ENCODE data around the gene SLC25A13.
"Not testable (repeated sequence)": the region's sequence is repeated elsewhere in the genome, so short reads cannot be mapped to it uniquely, and the experiment has no call there.

Gene SLC25A13

DNA sequence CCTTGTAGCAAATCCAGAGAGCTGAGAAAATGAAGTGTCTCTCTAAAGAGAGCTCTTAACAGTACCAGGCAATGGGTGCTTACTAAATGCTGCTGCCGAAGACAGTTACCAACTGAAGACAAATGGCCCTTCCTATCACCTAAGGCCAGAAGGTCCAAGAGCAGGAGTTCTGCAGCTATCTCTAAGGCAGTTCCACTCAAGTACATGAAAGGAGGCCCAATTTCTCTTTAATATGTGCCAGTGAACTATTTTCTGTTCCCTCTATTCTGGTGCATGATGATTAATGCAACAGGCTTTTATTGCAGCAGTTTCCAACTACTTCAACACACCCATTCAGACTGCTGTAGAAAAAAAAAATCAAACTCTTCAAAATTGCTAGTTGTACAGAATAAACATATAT lies 122.5 kb downstream of the SLC25A13 start:
- no peak for DNase-seq

DNA sequence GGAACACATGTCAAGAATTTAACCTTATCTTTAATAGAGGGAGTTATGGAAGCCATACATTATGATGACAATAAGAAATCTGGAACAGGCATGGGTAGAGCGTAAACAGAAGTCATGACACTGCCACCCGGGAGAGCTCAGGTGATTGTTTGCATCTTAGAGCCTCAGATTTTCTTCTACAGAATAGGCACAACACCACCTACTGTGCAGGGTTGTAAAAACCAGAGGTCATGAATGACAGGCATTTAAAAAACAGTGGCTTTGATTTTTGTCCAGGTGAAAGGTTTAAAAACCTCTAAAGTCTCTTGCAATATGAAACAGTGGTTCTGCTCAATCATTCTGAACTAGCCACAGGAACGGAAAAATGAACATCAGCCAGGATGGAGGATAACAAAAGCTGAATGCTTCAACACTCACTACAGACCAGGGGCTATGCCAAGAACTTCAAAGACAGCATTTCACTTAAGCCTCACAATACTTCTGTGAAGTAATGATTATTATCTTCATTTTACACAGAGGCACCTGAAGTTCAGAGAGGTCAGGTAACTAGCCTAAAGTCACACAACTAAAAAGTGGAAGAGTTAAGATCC lies 123.8 kb downstream of the SLC25A13 start:
- no peak for DNase-seq

DNA sequence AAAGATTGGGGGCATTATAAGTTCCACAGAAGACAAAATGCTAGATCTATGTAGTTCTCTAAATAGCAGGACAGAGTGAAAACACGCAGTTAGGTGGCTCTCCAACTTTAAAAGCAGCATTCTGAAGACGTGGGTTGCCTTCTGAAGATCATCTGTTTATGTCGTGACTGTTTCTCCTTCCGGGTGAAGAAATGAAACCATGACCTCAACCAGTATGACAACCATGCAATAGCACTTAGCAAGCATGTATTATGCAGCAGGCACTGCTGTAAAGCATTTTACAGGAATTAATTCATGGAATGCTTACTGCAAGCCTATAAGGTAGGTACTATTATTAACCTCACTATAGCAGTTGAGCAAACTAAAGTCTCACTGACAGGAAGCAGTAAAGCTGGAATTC lies 125.2 kb downstream of the SLC25A13 start:
- no peak for DNase-seq

DNA sequence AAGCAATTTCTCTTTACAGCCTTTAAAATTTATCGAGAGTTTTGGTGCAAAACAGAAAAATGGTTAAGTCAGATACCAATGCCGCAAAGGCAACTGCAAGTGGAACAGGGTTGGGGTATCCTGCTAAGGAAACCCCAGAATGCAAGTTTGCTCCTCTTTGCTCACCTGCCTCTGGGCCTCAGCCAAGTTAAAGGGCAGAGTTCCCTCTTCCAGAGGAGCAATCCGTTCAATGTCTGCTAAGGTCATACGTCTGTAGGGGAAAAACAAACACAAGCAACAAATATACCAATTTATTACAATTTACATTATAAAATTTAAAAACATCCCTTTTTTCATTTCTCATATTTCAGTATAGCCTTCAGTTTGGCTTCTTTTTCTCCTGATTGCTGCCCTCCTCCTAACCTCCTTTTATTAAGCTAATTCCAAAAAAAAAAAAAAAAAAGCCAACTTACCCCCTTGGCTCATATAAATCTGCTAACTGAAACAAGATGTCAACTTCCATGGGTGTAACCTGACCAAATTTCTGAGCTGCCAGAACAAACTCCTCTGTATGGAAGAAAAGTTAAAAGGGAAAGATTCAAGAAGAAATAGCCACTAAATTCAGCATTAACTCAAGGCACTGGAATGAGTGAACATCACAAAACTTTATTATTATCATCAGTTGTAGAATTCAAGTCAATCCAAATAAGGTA lies 132.6 kb downstream of the SLC25A13 start:
- DNase-seq = no peak

DNA sequence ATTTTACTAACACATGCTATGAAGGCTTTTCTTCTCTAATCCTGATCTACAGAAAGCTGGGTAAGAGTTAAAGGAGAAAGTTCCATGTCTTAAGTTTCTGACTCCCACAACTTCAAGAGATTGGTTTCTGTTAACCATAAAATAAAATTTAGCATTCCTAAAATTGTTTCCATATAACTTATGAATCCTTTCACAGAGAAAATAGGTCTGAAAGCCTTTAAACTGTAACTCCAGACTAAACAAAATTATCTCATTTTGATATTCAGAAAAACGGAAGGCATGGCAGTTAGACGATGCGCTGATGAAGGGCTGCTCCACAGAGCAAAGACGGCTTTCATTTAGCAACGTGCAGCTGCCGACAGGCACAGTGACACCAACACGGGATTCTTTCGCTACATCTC lies 133.3 kb downstream of the SLC25A13 start:
- DNase-seq = no peak

DNA sequence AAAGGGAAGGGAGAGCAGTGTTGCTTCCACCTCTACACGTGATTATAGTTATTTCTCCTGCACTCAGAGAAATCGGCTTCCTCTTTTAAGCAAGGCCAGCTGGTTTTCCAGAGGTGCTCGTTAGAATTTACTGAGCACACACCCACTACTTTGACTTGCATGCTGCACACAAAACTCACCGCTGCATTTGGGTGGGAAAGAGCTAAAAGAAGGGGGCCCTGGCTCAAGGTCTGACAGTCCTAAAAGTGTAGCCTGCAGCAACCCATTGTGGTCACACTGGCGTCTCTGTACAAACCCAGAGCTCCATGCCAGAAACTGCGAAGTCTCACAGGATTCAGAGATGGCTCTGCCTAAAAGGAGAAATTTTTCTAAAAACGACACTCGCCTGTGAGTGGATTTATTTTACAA lies 133.7 kb downstream of the SLC25A13 start:
- DNase-seq = no peak

DNA sequence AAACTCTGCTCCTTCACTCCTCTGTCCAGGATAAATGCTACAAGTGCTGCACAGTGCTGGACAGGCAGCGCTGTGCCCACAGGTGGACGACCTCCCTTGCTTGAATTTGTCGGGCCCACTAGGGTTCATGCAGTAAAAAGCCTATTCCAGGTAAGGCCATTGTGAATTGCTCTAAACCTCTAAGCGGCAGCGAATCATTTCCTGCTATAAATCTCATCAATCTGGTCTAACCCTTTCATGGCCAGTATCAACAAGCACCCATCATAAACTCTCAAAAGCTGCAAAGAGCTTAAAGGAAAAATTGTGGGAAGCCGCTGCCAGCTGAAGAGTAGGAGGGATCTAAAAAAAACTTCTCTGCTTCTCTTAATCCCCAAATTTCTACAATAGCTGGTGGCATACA lies 134.2 kb downstream of the SLC25A13 start:
- DNase-seq = no peak

DNA sequence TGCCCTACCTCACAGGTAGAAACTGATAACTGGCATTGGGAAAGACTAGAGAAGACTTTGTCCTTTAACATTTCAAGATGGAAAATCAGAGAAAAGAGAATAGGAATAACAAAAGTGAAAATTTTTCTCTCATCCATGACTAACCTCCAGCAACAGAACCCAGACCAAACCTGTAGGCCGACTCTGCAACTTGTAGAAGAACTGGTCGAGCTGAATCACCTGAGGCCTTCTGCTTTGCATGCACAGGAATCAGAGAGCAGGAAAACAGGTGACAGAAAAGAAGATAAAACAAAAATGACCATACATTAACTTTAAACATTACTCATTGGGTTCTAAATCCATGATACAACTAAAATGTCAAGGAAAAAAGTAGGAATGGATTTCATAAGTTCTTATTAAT lies 137.1 kb downstream of the SLC25A13 start:
- DNase-seq = no peak

DNA sequence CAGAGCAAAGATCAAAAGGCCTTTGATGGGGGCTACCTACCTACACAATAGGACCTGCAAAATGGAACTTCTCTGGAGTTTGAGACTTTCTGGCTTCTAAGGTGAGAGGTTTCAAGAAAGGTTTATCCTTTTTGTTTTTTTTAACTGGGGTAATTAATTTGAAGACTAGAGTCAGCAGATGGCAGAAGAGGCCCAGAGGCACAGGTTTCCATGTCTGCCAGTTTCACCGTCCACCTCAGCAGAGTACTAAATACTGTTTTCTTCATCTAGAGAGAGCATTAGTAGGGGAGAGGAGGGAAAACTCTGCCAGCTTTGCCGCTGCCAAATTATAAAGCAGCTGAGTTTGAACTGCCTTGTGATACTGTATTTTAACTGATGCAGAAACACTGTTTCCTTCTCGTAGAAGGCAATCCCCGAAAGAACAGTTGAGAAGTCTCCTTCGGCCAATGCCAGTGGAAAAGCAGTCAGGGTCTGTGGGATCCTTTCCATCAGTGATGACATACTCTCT lies 138.7 kb downstream of the SLC25A13 start:
- no peak for DNase-seq

DNA sequence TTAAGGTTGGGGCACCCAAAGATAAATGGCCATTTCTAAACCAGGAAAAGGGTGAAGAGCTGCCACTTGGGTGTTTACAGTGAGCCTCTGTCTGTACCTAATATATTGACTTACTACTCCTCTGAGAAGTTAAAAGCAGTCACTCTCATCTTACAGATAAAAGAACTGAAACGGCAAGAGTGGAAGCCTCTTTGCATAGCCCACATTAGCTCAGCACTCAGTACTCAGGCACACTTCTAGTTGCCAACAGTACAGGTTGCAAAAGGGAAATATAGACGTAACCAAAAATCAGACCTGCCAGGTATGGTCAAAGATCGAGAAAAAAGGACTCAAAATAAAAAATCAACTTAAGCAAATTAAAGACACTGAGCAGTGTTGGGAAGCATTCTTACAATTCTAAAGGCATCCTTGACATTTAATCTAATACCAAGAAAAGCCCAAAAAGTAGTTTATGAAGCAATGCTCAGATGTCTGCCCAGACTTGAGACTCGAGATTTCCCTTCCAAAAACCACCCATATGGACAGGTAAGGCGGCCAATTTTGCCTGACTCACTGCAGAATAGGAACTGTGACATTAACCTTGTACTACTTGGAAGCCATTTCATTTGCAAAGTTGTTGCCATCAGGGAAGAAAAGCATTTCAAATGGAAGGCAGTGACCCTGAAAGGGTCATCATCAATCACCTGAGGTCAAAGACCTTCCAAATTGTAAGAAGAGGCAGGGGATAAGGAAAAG lies 139.3 kb downstream of the SLC25A13 start:
- DNase-seq = no peak

DNA sequence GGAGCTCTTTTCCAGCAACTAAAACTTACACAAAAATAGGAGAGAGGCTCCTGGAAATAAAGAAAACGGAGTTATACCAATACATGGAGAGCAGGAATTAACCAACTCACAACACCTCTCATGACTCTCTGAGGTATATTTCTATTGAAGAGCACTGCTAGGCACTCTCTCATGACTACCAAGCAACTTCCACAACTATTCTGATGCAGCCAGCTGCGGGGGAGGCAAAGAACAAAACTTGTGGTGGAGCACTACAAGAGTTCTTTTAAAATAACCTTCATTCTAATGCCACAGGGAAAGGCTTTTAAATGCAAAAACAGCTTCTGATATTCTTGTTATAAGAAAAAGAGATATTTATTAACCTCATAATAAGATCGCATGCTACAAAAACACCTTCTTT lies 140.7 kb downstream of the SLC25A13 start:
- DNase-seq = no peak

DNA sequence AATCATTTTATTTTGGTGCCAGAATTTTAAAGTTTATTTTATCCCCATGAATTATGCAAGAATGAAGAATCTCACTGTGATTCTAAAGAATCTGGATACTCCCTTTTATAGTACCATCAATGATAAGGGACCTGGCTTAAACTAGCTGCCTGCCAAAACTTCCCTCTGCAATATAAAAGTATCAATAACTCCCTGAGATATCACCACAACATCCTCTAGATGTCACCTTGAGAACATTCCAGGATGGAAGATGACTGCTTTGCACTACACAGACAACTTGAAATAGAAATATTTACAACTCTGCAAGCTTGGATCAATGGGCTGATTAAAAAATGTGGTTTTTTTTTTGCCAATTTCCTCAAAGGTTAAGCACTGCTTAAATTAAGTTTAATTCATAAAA lies 142.1 kb downstream of the SLC25A13 start:
- DNase-seq = no peak

DNA sequence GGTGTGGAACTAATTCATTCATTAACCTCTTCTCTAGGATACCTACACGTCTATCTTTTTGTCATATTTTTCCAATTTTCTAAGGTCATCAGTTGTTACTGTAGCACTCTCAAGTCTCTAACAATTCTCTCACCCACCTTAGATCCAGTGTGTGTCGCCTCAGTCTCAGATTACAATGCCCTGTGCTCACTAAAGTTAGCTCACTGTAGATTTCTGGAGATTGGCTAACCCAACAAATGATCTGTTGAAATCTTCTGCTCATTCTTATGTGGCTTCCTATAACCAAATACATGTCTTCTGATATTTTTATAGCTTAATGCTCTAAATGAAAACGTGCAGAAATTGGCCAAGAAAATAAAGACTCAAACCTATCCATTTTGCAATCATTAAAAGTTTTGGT lies 142.6 kb downstream of the SLC25A13 start:
- no peak for DNase-seq

DNA sequence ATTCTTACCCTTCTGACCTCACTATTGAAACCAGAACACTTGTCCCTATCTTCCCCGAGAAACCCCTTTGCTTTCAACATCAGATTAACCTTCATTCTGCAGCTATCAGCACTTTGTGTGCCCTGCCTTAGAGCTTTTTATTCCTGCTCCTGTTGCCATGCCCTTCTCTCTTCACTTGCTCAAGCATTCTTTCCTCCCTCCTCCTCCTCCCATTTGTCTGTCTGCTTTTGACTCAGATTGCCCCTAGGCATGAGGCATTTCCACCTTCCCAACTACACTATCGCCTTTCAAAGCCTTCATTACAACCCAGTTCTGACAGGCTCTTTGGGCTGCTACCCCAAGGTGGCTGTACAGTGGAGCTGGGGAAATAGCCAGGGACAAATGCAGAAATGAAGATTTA lies 143.3 kb downstream of the SLC25A13 start:
- no peak for DNase-seq

DNA sequence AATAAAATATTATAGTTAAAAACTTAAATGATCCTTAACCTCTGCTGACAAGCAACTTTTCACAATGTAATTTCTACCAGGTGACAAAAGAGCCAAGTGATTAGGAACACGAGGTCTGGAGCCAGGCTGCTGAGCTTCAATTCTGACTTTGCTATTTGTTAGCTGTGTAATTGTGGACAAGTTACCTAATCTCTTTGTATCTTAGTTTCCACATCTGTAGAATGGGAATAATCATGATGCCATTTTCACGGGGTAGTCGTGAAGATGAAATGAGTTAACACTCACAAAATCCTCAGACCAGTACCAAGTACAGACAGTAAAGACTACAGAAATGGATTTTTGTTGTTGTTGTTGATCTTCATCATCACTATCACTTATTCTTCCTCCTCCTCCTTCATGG lies 144.5 kb downstream of the SLC25A13 start:
- no peak for DNase-seq

DNA sequence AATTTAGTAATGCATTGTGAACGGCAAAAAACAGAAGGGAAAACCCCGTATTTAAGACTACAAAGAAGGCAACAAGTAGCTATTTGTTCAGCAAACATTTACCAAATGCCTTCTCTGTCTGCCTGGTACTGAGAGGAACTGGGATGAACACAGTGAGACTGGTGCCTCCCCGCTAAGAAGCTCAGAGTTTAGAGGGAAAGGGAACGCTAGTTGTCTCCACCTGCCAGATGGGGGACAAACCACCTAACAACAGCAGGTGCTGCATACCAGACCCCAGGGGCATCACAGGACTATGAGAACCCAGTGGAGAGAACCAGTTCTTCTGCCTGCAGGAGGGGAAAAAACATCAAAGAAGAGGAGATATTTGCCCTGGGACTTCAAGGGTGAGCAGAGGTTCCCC lies 147.1 kb downstream of the SLC25A13 start:
- no peak for DNase-seq

DNA sequence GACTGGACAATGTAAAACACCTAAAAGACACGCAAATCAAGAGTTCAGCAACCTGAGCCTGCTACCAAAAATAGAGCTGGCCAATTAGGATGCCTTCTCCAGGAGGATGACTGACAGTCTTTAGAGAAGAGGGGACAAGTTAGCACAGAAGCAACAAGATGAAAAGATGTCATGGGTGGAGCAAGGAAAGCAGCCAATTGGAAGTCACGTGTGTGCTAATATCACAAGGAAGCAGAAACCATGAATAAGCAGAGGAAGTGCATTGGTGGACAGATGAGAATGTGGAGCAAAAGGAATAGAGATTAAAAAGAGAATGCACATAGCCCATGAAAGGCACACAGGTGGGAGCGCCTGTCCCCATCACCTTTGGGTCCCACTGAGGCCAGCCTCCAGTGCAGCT lies 148.1 kb downstream of the SLC25A13 start:
- no peak for DNase-seq

DNA sequence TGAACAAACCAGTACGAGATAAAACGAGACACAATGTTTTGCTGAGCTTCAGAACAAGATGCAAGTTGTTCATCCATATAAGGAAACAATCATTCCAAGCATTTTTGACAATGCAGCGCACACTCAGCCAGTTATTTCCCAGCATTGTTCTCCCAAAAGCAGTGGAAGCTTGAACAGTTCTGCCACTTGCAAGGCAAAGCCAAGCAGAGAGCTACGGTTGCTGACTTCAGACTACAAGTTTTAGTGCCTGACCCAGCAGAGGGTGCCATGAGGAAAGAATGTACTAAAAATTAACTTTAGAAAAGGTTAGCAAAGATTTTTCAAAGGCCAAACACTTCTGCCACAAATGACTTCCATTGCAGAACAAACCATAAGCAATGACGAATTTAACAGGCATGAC lies 152.5 kb downstream of the SLC25A13 start:
- DNase-seq = no peak

DNA sequence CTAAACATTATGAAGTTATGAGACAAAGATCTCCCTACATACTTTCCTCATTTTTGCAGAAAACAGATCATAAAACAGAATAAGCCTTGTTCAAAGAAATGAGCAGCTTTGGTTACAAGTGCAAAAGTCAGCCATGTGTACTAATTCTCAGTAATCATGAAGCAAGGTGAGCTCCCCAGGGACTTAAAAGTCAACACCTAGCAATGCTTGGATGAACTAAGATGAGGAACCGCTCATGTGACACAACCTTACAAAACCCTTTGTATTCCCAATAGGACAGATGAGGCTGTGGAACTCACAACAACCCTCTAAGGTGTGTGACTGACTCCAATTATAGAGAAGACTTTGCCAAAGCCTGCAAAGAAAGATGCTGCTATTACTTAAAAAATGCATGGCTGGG lies 154.5 kb downstream of the SLC25A13 start:
- no peak for DNase-seq

DNA sequence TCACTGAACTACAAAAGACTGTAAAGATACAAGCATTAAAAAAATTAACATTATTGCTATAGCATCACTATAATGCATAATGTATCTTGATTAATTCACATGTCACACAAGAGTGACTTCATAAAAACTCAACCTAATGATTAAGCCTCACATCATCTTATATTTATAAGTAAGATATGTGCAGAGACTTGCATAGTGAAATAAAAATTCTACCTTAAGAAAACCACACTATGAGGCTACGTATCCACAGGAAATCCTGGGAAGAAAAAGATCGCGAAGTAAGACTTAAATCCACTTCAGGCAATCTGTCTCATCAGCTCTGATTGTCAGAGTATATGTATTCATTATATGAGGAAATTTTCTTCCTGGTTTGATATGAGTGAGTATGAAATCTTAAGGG lies 160.0 kb downstream of the SLC25A13 start:
- DNase-seq = no peak

DNA sequence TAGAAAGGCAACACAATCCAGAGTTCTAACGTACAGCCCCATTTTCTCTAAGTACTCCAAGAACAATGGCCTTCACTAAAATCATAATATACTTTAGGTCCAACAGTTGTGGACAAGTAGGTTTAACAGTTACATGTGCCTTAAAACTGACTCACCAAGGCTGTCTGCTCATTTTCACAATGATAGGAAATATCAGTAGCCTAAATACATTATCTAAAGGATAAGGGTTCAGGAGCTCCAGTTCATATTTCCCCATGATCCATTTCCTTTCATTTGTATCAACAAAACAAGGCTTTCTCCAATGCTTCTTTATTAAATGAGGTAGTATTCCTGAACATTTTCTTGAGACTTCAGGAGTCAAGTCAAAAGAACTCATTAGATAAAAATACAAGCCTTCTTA lies 164.0 kb downstream of the SLC25A13 start:
- DNase-seq = no peak

DNA sequence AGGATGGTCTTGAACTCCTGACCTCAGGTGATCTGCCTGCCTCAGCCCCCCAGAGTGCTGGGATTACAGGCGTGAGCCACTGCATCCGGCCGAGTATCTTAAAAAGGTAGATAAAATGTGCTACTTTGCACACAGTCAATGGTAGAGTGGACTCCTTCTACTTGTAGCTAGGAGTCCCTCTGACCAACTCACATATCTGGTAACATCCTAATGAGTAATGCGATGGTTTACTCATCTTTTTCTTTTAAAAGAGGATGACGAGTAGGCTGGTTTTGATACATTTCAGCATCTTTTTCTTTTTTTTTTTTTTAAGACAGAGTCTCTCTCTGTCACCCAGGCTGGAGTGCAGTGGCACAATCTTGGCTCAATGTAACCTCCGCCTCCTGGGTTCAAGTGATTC lies 167.4 kb downstream of the SLC25A13 start:
- DNase-seq = not testable (repeated sequence)

DNA sequence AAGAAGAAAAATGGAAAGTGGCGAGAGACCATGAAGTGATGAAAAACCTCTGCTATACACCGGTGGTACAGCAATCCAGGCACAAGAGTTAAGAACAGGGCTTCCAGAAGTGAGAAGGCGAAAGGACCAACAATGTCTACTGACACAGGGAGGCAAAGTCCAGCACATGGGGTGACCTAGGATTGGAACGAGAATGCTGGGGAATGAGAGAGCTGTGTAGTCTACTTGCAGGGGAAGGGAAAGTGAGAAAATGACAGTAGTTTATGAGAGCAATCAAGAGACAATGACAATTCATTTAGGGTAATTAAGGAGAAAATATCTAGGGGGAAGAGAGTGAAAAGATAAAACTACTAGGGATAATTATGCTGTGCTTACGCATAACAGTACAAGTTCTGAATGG lies 169.2 kb downstream of the SLC25A13 start:
- no peak for DNase-seq

DNA sequence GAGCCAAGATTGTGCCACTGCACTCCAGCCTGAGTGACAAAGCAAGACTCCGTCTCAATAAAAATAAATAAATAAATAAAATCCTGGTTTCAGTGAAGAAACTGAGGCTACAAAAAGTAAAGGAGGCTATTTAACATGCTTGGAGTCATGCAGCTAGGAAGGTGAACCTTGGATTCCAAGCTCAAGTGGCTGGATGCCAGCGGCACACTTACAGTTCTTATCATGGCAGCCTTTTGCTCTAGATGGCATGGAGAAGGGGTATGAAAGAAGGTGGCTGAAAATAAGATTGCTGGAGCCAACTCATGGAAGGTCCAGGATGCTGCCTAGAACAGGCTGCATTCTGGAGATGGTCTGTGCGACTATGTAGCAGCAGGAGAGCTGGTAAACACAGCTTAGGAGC lies 170.0 kb downstream of the SLC25A13 start:
- no peak for DNase-seq

DNA sequence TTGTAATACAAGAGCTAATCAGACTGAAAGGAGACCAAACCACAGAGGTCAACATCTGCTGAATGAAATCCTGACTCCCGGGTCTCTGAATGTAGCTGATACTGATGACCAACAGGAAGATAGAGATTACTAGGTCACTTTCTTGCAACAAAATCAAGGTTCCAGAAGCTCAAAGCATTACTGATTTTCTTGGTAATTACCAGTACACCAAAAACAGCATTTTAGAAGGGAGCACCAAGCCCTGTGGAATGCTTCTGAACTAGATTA lies 177.7 kb downstream of the SLC25A13 start:
- no peak for DNase-seq

All from activated naive CD4-positive, alpha-beta T cell treated with Interleukin-2 at 50 U/mL for 16 hours (primary cell).